DMS153 (cell line): ENCODE data around the gene ZNF550.

Source experiments
- DNase-seq: peaks from one replicate; lab custom pipeline; 2025; lab: John Stamatoyannopoulos, UW

Gene ZNF550

DNA sequence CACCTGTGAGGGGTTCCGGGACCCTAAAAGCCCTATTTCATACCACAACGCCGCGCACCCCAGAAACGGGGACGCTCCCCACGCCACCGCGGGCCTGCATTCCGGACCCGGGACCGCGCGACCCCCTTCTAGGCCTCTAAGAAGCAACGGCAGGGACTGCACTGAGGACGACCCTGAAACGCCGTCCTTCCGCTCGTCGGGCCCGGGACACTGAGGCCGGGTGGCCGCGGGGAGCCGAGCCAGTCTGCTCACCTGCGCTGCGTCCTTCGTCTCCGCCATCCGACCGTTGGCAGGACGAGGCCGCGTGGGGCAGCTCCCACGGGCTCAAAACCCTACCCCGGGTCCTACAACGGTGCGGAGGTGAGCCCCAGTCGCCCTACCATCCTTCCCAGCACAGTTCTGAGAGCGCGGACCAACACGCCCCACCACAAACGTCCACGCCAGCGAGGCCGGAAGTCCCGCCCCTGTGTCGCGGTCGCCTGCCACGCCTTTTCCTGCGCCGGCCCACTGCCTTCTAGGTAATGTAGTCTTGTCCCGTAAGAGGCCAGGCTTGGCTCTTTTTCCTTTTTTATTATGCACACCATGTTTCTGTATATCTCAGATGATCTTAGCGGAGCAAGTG lies at the start of gene ZNF550:
Gene ZNF550 (minus strand): TSS at position 460 of the 622 bp plus-strand sequence. CDS start 181 bp downstream, at position 279.
- peak; percentile 65 for DNase-seq

DNA sequence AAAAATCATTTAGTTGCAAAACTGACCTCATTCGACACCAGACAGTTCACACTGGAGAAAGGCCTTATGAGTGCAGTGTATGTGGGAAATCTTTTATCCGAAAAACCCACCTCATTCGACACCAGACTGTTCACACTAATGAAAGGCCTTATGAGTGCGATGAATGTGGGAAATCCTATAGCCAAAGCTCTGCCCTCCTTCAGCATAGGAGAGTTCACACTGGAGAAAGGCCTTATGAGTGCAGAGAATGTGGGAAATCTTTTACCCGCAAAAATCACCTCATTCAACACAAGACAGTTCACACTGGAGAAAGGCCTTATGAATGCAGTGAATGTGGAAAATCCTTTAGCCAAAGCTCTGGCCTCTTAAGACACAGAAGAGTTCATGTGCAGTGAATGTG lies 47.3 kb upstream of the ZNF550 start:
- DNase-seq, result no peak

DNA sequence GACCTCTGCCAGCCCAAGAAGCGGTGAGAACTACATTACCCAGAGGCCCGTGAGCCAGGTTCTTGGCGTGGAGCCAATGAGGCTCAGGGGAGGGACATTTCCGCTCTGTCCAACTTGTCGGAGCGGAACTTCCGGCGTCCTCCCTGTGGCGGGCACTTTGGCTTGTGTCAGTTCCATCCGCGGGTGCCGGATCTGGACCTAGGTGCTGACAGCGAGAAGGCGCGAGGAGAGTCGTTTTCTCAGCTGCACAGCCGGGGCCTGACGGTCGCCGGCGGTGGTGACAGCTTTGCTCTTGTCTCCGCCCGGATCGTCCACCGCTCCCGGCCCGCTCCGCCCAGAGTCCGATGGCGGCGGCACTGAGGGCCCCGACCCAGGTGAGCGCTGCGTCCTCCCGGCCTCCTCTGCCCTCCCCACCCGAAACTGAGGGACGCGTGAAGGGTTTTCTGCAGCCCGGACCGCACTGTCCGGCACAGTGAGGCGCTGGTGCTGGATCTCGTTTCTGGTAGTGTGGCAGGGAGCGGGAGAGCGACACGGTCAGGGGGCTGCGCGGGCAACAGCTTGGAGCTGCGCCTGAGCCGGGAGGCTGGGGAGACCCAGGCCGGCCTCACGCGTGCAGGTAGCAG lies 40.2 kb upstream of the ZNF550 start, which contains the start of gene ZNF530:
Gene ZNF530 (plus strand): TSS at position 125 of the 623 bp plus-strand sequence. CDS start 4,461 bp downstream, outside the sequence.
- DNase-seq, result peak; percentile 78

DNA sequence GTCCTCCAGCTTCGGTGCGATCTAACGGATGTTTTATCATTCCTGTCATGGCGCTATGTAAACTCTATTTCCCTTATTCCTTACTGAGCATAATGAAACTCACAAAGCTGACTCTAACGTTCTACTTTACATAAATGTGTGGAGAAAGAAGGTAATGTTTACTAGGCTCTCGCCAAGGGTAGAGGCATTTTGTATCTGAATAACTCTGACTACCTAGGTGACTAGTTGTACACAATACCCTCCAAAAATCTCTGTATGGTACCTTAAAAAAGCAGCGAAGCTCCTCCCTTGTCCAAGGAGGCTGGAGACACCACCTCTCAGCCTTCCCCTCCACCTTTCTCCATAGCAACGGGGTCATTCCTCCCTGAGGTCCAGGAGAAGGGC lies 39.7 kb upstream of the ZNF550 start:
- no peak for DNase-seq

DNA sequence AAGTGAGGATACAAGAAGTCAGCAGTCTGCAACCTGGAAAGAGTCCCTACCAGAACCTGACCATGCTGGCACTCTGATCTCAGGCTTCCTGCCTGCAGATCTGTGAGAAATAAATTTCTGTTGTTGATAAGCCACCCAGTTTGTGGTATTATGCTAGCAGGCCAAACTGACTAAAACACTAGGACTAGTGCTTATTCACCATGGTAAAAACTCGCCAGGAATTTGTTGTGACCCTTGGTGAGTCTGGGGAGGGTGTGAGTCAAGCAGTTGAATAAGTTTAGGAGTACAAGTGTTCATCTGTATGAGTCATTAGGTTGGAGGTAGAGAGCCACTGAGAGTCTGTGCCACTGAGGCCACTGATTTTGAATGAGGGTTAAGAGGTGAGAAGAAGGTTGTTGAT lies 27.9 kb upstream of the ZNF550 start:
- no peak for DNase-seq

DNA sequence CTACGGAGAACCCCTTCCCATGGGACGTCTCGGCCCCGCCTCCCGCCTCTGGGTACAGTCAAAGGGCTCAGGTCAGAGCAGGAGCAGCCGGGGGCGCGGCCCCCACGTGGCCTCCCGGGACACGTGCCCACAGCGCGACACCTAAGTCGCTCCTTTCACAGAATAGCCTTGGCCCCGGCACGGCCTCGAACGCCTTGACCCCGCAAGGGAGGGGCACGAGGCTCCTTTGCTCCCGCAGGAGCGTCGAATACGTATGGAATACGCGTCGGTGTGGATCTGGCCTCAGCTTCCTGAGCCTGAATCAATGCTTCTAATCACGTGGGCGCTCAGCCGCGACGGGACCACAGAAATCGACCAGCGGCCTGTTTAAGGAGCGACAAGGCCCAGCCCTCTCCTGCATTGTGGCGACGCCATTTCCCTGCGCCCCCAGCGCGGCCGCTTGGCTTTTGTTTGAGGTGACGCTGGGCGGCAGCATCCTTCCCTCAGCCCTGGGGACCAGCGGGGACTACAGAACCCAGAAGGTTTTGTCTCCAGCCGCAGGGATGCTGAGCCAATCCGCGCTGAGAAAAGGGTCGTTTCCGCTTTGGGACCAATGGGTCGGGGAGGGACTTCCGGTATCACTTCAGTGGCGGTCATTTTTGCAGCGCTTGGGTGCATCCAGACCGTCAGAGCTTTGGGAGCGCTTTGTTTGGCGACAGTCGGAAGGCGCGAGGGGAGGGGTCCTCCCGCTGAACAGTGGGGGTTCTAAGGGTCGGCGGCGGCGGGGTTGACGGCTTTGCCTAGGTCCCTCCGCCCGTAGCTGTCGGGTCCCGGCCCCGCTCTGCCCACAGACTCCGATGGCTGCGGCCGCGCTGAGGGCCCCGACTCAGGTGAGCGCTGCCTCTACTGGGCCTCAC lies 24.1 kb upstream of the ZNF550 start, which contains the start of gene ZIK1:
Gene ZIK1 (plus strand): TSS at position 625 of the 896 bp plus-strand sequence. CDS start 212 bp downstream, at position 837.
- peak; percentile 68 for DNase-seq

DNA sequence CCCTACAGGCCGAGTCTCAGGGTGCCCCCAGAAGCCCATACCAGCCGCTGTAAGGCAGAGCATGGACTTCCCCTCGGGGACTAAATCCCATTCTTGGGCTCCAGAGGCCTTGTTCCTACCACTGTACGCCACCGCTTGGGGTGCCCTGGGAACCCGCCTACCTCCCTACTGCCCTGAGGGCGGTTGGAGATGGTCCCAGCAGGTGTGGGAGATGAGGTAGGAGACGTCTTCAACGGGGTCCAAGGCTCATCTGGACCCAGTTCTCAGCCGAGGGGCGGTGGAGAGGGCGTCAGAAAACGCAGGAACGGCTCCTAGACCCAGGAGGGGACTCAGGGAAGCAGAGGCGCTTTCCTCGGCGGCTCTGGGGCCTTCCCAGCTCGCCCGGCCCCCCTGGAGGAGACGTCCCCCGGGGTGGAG lies 23.4 kb upstream of the ZNF550 start:
- DNase-seq, result no peak

DNA sequence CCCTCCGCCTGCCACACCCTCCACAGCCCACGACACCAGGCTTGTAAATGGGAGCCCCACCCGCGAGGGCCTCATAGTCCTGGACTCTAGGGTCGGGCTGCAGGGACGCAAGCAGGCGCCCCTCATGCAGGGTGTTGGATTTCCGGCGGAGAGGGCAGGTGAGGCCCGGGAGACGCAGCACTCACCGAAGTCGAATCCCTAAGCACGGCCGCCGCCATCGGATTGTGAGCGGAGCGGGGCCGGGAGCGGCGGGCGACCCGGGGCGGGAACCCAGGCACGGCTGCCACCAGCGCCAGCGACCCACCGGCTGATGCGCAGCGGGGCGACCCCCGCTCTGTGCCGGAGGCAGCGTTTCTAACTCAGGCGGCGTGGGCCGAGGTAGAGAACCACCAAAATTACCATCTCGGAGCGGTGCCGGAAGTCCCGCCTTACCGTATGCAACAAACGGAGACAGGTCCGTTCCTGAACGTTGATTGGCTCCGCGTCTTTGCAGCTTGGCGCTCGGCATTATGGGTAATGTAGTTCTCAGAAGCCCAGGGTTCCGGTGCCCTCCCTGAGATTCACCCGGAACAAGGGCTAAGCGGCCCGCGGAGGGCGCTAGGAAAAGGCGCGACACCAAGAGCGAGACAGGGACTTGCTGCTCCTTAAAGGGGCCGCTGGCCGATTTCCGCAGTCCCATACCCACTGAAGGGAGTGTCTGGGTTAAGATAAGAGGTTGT lies 19.0 kb upstream of the ZNF550 start, which contains the start of gene ZNF416:
Gene ZNF416 (minus strand): TSS at position 425 of the 719 bp plus-strand sequence. CDS start 207 bp downstream, at position 218.
- peak; percentile 97 for DNase-seq

DNA sequence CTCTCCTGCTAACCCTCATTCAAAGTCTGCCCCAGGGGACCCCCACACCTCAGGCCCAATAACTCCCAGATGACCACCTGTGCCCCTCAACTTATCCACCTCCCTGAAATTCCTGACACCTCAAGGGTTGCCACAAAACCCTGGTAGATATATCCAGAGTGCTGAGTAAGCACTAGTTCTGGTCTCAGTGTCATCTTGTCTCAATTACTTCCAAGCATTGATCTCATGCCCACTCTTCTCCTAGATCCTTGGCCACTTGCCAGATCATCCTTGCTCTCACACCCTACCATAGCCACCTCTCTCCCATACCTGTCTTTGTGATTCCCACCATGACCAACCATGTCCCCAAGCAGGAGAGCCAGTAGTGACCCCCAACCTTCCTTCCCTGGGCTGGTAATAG lies 17.0 kb upstream of the ZNF550 start:
- no peak for DNase-seq

DNA sequence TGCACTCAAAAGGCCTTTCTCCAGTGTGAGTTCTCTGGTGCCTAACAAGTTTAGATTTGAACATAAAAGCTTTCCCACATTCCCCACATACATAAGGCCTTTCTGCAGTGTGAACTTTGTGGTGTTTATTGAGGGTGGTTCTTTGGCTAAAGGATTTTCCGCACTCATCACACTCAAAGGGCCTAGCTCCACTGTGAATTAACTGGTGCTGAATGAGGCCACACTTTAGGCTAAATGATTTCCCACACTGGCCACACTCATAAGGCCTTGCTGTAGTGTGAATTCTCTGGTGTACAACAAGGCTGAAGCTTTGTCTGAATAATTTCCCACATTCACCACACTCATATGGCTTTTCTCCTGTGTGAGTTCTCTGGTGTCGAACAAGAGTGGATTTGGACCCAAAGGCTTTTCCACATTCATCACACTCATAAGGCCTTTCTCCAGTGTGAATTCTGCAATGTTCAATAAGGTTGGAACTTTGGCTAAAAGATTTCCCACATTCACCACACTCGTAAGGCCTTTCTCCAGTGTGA lies 12.8 kb upstream of the ZNF550 start:
- DNase-seq, result no peak

DNA sequence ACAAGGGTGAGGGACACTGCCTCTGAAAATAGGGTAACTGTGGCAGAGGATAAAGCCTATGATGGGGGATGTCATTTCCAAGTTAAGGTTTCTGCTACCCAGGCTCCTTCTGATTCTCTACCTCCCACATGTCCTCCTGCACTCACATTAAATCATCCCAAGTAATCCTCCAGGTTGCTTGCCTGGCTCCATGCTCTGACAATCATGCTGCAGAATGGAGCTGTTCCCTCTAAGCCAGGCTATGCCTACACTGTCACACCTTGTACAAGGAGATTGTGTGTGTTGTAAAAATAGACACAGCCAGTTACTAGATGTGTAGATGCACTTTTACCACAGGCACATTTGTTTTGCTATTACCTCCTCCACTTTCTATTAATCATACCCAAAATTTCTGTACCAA lies 11.0 kb upstream of the ZNF550 start:
- DNase-seq, result no peak

DNA sequence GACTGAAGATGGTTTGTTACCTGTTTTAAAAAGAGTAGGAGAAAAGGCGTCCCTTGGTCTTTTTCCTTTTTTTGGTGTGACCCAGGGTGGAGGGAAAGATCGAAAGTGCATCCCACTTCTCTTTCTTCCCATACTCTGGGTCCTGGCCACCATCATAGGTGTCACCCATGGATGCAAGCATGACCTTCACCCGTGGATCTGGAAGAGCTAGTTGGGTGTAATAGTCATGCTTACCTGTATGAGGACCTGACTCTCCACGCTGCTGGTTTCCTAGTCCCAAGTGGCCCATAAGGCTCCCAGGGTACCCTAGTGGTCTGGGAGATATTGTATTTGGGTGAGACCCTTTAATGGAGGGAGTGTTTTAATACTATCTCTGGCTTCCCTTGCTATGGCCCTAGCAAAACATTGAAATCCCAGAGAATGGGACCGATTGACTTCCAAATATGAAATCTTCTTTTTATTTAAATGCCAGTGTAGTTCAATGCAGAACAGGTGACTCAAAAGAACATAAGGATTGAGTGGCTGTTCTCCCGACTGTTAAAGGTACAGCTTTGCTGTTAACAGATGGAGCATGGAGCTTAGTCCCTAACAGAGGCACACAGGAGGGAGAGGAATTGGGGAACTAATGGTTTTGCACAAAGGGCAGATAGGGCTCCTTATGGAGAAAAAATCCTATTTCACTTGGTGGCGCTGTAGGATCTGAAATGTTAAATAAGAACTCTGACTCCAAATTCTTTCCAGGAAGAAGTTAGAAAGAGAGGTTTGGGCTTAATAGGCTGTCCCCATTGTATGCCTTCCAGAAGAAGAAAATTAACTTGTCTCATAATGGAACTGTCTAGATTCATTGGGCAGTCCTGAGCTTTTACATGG lies 7.0 kb upstream of the ZNF550 start:
- no peak for DNase-seq

DNA sequence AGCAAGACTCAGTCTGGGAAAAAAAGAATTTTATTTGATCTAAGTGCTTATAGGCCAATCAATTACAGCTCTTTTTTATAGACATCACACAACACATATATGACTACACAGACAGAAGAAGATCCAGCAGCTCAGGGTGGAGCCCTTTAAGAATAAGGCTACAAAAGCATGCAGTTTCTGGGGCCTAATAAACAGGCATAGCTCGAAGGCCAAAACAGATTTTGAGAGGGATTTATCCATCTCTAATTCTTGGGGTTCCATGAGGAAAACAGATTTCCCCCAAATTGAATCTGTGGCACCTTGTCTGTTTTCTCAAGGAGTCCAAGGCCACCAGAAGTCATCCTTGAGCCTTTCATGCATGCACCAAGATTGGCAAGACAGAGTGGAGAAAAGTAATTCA lies 3.9 kb upstream of the ZNF550 start:
- no peak for DNase-seq

DNA sequence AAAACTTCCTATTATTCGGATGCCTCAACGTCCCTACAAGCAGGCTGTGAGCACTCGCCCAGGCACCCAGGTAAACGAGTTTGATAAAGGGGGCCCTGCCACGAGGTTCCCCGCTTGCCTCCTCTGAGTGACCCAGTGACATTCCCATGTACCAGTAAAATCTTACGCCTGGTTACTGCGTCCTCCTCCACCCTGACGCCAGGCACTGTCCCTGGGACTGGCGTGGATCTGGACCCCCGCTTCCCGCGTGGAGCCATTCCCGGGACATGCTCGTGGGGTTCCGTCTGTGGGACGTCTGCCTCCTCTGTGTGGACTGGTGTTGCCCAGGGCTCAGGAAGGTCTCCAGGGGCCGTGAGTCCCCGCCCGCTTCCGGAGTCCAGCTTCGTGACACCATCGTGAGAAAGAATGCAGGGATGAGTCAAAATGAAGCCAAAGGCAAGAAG lies 407 bp upstream of the ZNF550 start:
- DNase-seq, result no peak

DNA sequence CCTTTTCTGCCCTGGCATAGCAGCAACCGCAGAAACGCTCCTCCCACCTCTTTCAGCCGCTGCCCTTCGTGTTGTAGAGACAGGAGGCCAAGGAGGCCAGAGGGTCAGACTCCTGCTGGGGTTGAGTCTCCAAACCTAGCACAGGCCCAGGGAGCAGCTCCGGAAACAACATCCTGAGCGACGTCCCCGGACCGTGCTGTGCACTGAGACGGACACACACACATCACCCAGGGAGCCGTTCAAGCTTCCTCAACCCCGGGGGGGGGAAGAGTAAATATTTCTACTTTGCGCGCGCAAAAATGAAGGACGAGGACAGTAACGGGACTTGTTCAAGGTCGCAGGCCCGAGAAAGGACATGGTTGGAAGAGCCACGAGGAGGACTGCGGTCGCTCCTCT lies 657 bp downstream of the ZNF550 start:
- no peak for DNase-seq

DNA sequence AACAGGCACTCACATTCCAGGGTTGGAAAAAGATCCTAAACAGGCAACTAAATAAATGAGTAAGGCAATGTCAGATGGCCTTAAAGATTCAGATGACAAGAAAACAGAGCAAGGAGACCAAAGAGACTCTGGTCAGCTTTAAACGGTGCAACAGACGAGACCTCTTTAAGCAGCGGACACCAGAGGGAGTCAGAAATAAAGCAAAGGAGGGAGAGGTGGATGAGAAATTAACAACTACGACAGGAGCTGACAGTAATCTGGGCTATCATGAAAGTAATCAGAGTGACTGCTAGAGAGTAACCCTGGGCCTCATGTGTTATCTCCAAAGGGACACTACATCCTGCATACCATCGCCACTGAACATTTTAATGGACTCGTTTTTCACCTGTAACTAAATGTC lies 1.1 kb downstream of the ZNF550 start:
- DNase-seq, result no peak

DNA sequence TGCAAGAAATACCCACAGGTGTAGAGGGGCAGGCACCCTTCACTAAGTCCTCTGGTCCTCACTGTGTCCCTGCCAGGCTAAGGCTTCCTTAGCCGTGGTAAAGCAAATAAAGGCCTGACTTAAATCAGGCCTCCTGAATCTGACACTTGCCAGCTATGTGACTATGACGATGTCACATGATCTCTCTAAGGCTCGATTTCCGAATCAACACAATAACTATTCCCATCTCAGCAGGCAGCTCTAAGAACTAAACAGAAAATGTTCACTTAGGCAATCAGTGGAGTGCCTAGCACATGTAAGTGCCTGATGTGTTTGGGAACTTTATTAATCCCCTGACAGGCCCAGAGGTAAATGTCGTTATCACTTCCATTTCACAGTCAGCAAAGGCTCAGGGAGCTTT lies 2.0 kb downstream of the ZNF550 start:
- no peak for DNase-seq

DNA sequence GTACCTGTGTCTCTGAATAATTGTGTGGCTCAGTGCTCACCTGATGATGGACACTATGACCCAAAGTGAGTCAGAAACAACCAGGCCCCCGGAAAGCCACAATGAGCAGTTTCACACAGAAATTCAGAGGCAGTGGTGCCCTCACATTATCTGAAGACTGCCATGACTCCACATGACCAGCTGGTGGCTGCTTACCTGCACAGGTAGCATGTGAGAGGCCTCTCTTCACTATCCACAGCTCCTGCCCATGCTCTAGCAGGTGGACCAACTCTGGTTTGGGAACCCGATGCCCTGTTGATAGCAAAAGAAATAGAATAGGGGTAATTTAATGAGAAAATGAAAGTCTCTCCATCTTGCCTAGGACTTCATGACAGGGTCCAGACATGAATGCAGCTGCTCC lies 7.2 kb downstream of the ZNF550 start:
- no peak for DNase-seq

DNA sequence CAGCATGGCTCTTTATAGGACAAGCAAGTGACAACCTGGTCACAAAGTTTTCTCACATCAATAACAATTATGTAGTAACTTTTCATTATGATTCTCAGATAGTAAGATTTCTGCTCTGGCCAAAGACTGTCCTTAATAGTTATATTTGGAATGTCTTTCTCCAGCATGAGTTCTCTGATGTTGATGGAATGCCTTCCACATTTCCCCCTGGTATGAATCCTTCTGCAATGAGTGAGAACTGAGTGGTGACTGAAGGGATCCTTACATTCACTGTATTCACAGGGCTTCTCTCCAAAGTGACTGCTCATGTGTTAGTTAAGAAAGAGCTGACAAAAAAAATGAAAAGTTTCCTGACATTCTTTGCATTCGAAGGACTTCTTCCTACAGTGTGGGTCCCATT lies 13.2 kb downstream of the ZNF550 start:
- DNase-seq, result no peak

DNA sequence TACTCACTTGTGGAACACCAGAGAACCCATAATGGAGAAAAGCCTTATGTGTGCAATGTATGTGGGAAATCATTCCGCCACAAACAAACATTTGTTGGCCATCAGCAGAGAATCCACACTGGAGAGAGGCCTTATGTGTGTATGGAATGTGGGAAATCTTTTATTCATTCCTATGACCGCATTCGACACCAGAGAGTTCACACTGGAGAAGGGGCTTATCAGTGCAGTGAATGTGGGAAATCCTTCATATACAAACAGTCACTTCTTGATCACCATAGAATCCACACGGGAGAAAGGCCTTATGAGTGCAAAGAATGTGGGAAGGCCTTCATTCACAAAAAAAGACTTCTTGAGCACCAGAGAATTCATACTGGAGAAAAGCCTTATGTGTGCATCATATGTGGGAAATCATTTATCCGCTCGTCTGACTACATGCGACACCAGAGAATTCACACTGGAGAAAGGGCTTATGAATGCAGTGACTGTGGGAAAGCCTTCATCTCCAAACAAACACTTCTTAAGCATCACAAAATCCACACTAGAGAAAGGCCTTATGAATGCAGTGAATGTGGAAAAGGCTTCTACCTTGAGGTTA lies 21.6 kb downstream of the ZNF550 start:
- no peak for DNase-seq
